HepG2 (cell line): ENCODE results near the gene INO80. TPM values are rescaled to one million over a fixed set of nuclear protein-coding genes. Genes with fewer than 3 reads are reported as not detected.

ENCODE experiments used
- ATAC-seq: fragments of 200-7000 bp; cut with Tn5 transposase; 3 replicates; pipeline ENCODE4 v1.9.1; 2020; ENCODE audit warnings: mild to moderate bottlenecking, moderate library complexity
- BruUV-seq: library from RNA; stranded (reverse); fragments of 400-500 nt; replicated peaks from 2 replicates; lab custom pipeline; 2021; lab: Mats Ljungman, UMichigan
- CTCF ChIA-PET: fragments of 300-600 bp; formaldehyde crosslinking; extraction: SDS; loops from one replicate; lab custom pipeline; 2021; ENCODE audit warnings: low total read pairs, inconsistent platforms, low intra/inter-chr PET ratio; lab: Yijun Ruan, JAX
- POLR2A ChIA-PET: fragments of 350-600 bp; sonication (Branson Sonifier 250); formaldehyde crosslinking; loops from one replicate; lab custom pipeline; 2020; ENCODE audit warnings: antibody characterized with exemption, inconsistent platforms; lab: Yijun Ruan, JAX
- DNase-seq: peaks from one replicate; pipeline ENCODE4 v3.0.0-alpha.2; 2015; ENCODE audit warnings: low spot score
- FAIRE-seq: peaks from 3 replicates; lab custom pipeline; 2011; peaks lifted over from hg19 to GRCh38; lab: Jason Lieb, UNC
- H2AFZ ChIP-seq: one replicate; pipeline ENCODE4 v1.6.1; 2011; ENCODE audit warnings: low read length, inconsistent platforms
- H3K27ac ChIP-seq: fragments of 300-600 bp; 3 replicates; pipeline ENCODE4 v1.8.0; 2011; ENCODE audit warnings: mixed run types, mild to moderate bottlenecking, mixed read lengths, low read length, inconsistent platforms; ENCODE audit not compliant: insufficient read depth; ENCODE audit errors: extremely low read length
- H3K27me3 ChIP-seq, 2 experiments: fragments of 200-600 bp in 1 of 2; 2 replicates in 1 of 2; 3 replicates in 1 of 2; pipeline versions ENCODE4 v1.6.0 to v1.8.0; 2011; ENCODE audit warnings: low read length in 2 of 2, mild to moderate bottlenecking in 2 of 2, moderate library complexity in 2 of 2, inconsistent platforms in 1 of 2; ENCODE audit not compliant: insufficient read depth in 2 of 2, control insufficient read depth in 1 of 2
- H3K36me3 ChIP-seq, 2 experiments: fragments of 200-600 bp in 1 of 2; replicated peaks in 1 of 2; 2 replicates in 1 of 2; 3 replicates in 1 of 2; pipeline versions ENCODE4 v1.5.1 to v1.8.0; 2011; ENCODE audit warnings: low read length in 2 of 2, inconsistent platforms in 1 of 2; ENCODE audit not compliant: insufficient read depth in 2 of 2, control insufficient read depth in 1 of 2
- H3K4me1 ChIP-seq: 2 replicates; pipeline ENCODE4 v1.5.1; 2012; ENCODE audit warnings: low read length, inconsistent platforms; ENCODE audit not compliant: insufficient read depth
- H3K4me2 ChIP-seq: 2 replicates; pipeline ENCODE4 v1.6.0; 2011; ENCODE audit warnings: low read depth, low read length, inconsistent platforms
- H3K4me3 ChIP-seq, 3 experiments: fragments of 200-600 bp in 1 of 3; sonication (generic), shearing (Covaris generic) in 1 of 3; replicated peaks in 1 of 3; 2 replicates each; pipeline ENCODE4 v1.5.1; 2011 to 2016; ENCODE audit warnings: low read length in 3 of 3, inconsistent platforms in 2 of 3, low read depth in 2 of 3, mild to moderate bottlenecking in 2 of 3, control low read depth in 1 of 3, mixed read lengths in 1 of 3; ENCODE audit not compliant: insufficient read depth in 1 of 3
- H3K79me2 ChIP-seq: one replicate; pipeline ENCODE4 v1.6.1; 2011; ENCODE audit warnings: low read length, inconsistent platforms; ENCODE audit not compliant: insufficient read depth
- H3K9ac ChIP-seq: 2 replicates; pipeline ENCODE4 v1.6.0; 2011; ENCODE audit warnings: mild to moderate bottlenecking, low read depth, low read length, inconsistent platforms; ENCODE audit not compliant: insufficient read depth
- H3K9me3 ChIP-seq: 2 replicates; pipeline ENCODE4 v1.5.1; 2012; ENCODE audit warnings: mild to moderate bottlenecking, low read length
- H4K20me1 ChIP-seq: 2 replicates; pipeline ENCODE4 v1.6.0; 2011; ENCODE audit warnings: inconsistent platforms, mild to moderate bottlenecking, low read length, moderate library complexity; ENCODE audit not compliant: insufficient read depth
- CBX2 ChIP-seq, 2 experiments: fragments of 200-600 bp in 1 of 2; sonication (generic); formaldehyde crosslinking in 1 of 2; IDR thresholded peaks; 2 replicates each; pipeline versions ENCODE4 v1.7.0 to v1.8.1; 2018 to 2022; ENCODE audit warnings: low read depth in 2 of 2, low read length in 1 of 2, mild to moderate bottlenecking in 1 of 2, missing genetic modification reagents in 1 of 2
- POLR2A ChIP-seq, 2 experiments: IDR thresholded peaks; 2 replicates each; pipeline ENCODE4 v1.6.1; 2011; ENCODE audit warnings: low read depth in 2 of 2, low read length in 2 of 2, mild to moderate bottlenecking in 1 of 2, moderate library complexity in 1 of 2; ENCODE audit not compliant: insufficient read depth in 1 of 2
- SP140L ChIP-seq: sonication (generic); formaldehyde crosslinking; IDR thresholded peaks from 2 replicates; pipeline ENCODE4 v1.4.0; 2020; ENCODE audit warnings: missing genetic modification reagents, borderline replicate concordance
- ZNF891 ChIP-seq: sonication (generic); formaldehyde crosslinking; IDR thresholded peaks from 2 replicates; pipeline ENCODE4 v1.5.0; 2020; ENCODE audit warnings: mild to moderate bottlenecking, missing genetic modification reagents
- WGBS: methylation state at CpG from one replicate; pipeline ENCODE4 v1.1.6; 2017; ENCODE audit warnings: low lambda C conversion rate; 5-methylcytosine and 5-hydroxymethylcytosine counted together
- in situ Hi-C: cut with HindIII; loops from 2 replicates; pipeline ENCODE4 v1.10.0; 2017; ENCODE audit warnings: low pct_unique_long_range_greater_than_20kb; ENCODE audit not compliant: extremely low pct_ligation_motif_present
- intact Hi-C: fragments of 100-400 bp; cut with micrococcal nuclease; formaldehyde crosslinking; loops from one replicate; pipeline ENCODE4 v1.10.0; 2022; ENCODE audit not compliant: unreplicated experiment
- polyA plus RNA-seq, 8 experiments: library from polyadenylated mRNA; depleted of rRNA in 3 of 8; stranded (reverse) in 7 of 8; unstranded in 1 of 8; fragments of >200 nt; fragmentation: Illumina TruSeq in 4 of 8; extraction: Trizol in 4 of 8; gene quantifications; 2 replicates each; pipeline versions ENCODE4 v1.2.1 to v1.2.3, GENCODE V29; 2011 to 2016; ENCODE audit warnings: low read depth in 4 of 8, missing spikeins in 1 of 8, mixed read lengths in 1 of 8; ENCODE audit not compliant: insufficient read depth in 1 of 8
- total RNA-seq, 5 experiments: library from RNA; depleted of rRNA; stranded (reverse); fragments of >200 nt; fragmentation: Illumina TruSeq; extraction: Trizol; gene quantifications; 2 replicates each; pipeline ENCODE4 v1.2.3, GENCODE V29; 2016; ENCODE audit warnings: low read depth in 1 of 5
- TF ChIP-seq, protein P1 (sequence below): IDR thresholded peaks from 2 replicates; pipeline ENCODE4 v1.6.1; 2012; ENCODE audit warnings: inconsistent platforms
- TF ChIP-seq, protein P2 (sequence below): sonication (generic); formaldehyde crosslinking; IDR thresholded peaks from 2 replicates; pipeline ENCODE4 v1.5.1; 2020; ENCODE audit warnings: mild to moderate bottlenecking, missing genetic modification reagents, moderate library complexity

The INO80 gene
- total and polyA plus RNA-seq, 2 of the 13 experiments (the other 11 are each of a cell fraction or from before 2014, with no cell fraction given): 3.6 to 14.8 TPM

DNA sequence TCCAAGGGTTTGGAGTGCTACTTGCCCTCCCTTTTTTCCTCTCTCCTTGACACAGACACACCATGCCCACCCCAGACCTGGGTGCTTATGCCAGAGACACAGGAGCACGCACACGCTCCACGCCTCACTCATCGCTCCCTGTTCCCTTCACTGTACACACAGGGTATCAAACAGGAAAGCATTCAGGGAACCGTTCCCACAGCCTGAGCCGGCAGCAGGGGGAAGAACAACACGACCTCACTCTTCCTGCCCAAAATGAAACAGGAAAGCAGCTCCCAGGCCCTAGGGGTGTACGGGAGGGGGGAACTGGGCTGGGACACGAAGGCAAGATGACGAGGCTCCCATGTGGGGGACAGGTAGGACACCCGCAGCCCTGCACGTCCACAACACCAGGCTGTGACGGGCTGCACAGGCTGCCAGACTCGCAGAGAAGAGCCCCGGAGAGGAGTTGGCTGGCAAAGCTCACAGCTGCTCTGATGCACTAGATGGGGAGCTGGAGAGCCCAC, 175.7 kb downstream of the INO80 start:
- Histone ChIP-seq H3K4me1 (peaks cover 67% of the 10 kb centered on the region), H2AFZ (no peak overlapping the region), H3K4me3 (peak overlapping the region in 2 of 3 experiments; percentile 25 to 74; a peak in 3 of 6 replicates), H3K9ac (peak overlapping the region; percentile 51; the same call in 1 of the 2 replicates), H3K9me3 (no peaks in the 10 kb centered on the region), H3K79me2 (no peaks in the 10 kb centered on the region)
- TF ChIP-seq, protein P1, sequence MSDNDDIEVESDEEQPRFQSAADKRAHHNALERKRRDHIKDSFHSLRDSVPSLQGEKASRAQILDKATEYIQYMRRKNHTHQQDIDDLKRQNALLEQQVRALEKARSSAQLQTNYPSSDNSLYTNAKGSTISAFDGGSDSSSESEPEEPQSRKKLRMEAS: peak; percentile 24; the same call in 1 of the 2 replicates
- TF ChIP-seq CBX2 (IDR thresholded peaks at IDR 0.05; ENCODE audit: low read depth, low read length): no peak
- no peak for TF ChIP-seq CBX2 (CRISPR knock-in tag; IDR thresholded peaks at IDR 0.05; ENCODE audit: low read depth)
- TF ChIP-seq, protein P2, sequence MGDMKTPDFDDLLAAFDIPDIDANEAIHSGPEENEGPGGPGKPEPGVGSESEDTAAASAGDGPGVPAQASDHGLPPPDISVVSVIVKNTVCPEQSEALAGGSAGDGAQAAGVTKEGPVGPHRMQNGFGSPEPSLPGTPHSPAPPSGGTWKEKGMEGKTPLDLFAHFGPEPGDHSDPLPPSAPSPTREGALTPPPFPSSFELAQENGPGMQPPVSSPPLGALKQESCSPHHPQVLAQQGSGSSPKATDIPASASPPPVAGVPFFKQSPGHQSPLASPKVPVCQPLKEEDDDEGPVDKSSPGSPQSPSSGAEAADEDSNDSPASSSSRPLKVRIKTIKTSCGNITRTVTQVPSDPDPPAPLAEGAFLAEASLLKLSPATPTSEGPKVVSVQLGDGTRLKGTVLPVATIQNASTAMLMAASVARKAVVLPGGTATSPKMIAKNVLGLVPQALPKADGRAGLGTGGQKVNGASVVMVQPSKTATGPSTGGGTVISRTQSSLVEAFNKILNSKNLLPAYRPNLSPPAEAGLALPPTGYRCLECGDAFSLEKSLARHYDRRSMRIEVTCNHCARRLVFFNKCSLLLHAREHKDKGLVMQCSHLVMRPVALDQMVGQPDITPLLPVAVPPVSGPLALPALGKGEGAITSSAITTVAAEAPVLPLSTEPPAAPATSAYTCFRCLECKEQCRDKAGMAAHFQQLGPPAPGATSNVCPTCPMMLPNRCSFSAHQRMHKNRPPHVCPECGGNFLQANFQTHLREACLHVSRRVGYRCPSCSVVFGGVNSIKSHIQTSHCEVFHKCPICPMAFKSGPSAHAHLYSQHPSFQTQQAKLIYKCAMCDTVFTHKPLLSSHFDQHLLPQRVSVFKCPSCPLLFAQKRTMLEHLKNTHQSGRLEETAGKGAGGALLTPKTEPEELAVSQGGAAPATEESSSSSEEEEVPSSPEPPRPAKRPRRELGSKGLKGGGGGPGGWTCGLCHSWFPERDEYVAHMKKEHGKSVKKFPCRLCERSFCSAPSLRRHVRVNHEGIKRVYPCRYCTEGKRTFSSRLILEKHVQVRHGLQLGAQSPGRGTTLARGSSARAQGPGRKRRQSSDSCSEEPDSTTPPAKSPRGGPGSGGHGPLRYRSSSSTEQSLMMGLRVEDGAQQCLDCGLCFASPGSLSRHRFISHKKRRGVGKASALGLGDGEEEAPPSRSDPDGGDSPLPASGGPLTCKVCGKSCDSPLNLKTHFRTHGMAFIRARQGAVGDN: peak; percentile 28; the same call in 1 of the 2 replicates
- 0 out of 4 replicates have a peak, but pooled peaks of 1 of the 2 experiments have one; percentile 11 for TF ChIP-seq POLR2A (IDR thresholded peaks at IDR 0.05; ENCODE audit: insufficient read depth in 1 of 2, low read depth in 2 of 2, low read length in 2 of 2)
- TF ChIP-seq SP140L (CRISPR knock-in tag): no peak
- TF ChIP-seq ZNF891 (CRISPR knock-in tag): 0 out of 2 replicates have a peak, but pooled peaks have one; percentile 31
- TF ChIP-seq, all 625 proteins: peak for 4
- no TSS peak for BruUV-seq
- DNase-seq: no peak
- peaks cover 0 to 33% of the 10 kb centered on the region in 2 experiments; a peak in 3 of 5 replicates for H3K27me3 ChIP-seq
- WGBS: 23% methylated on average over 11 of the region's 15 CpGs
- intact Hi-C loops (loop anchor here (5.0 kb wide), 1 partner anchor 33 kb away; no protein-coding TSS in a partner anchor), in situ Hi-C loops (no loop called here)
- no peak overlapping the region for H3K27ac ChIP-seq
- ChIA-PET POLR2A (interaction anchor here (1.0 to 2.1 kb wide), 4 partner anchors 8 to 16 kb away, joined by 3 to 10 read pairs (median 6); partner anchors contain the start of gene DLL4), CTCF (interaction anchor here (0.6 kb wide), 1 partner anchor 36 kb away, joined by 3 read pairs; no protein-coding TSS in a partner anchor)
- no peak for FAIRE-seq
- no peaks in the 10 kb centered on the region for H3K36me3 ChIP-seq
- no peaks in the 10 kb centered on the region for H4K20me1 ChIP-seq
- ATAC-seq: peak; percentile 11; the same call in 1 of the 3 replicates
- H3K4me2 ChIP-seq: peak overlapping the region; percentile 99
